LNCaP clone FGC (cell line): ENCODE results near the gene FHL2.

Source experiments
- DNase-seq: peaks from one replicate; pipeline ENCODE4 v3.0.0-alpha.2; 2011; ENCODE audit warnings: low read depth
- H3K4me3 ChIP-seq: 2 replicates; pipeline ENCODE4 v1.5.1; 2011; ENCODE audit warnings: mild to moderate bottlenecking, low read depth, low read length, control low read depth
- TF ChIP-seq, protein P1 (sequence below): IDR thresholded peaks from 2 replicates; pipeline ENCODE4 v1.5.1; 2012; ENCODE audit warnings: mild to moderate bottlenecking; ENCODE audit not compliant: control insufficient read depth, insufficient read depth; ENCODE audit errors: extremely low read depth

FHL2 gene

DNA sequence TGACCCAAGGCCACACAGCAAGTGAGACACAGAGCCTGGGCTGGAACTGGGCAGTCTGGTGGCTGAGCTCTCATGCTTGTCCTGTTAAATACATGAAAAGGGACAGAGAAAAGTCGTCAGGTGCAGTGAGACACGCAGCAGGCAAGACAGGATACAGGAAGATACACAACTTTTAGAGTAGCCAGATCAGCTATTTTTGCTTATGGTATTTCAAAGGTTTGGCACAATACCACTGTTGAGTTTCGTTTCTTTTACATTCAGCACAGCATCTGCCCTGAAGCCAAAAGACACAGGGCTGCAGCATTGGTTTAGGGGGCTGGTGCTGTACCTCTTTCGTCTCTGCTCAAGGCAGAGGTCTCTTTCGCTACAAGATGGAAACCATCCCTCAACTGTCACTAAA, 14.0 kb downstream of the FHL2 start:
- DNase-seq: no peak
- H3K4me3 ChIP-seq: no peak overlapping the region
- TF ChIP-seq, protein P1, sequence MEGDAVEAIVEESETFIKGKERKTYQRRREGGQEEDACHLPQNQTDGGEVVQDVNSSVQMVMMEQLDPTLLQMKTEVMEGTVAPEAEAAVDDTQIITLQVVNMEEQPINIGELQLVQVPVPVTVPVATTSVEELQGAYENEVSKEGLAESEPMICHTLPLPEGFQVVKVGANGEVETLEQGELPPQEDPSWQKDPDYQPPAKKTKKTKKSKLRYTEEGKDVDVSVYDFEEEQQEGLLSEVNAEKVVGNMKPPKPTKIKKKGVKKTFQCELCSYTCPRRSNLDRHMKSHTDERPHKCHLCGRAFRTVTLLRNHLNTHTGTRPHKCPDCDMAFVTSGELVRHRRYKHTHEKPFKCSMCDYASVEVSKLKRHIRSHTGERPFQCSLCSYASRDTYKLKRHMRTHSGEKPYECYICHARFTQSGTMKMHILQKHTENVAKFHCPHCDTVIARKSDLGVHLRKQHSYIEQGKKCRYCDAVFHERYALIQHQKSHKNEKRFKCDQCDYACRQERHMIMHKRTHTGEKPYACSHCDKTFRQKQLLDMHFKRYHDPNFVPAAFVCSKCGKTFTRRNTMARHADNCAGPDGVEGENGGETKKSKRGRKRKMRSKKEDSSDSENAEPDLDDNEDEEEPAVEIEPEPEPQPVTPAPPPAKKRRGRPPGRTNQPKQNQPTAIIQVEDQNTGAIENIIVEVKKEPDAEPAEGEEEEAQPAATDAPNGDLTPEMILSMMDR: no peak

DNA sequence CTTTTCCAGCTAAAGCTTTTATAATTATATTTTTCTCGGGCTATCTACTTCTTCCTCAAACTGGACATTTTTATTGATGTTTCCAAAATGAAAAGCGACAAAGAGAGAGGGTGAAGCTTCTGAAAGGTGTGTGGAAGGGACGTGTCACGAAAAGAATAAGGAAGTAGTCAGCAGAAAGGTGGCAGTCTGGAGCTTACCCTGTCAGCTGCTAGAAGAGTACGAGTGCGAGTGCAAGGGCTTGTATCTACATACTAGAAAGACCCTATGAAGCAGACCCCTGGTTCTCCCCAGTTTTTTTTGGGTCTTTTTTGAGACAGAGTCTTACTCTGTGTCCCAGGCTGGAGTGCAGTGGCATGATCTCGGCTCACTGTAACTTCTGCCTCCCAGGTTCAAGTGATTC, 14.6 kb downstream of the FHL2 start:
- TF ChIP-seq, protein P1: no peak
- DNase-seq: no peak

DNA sequence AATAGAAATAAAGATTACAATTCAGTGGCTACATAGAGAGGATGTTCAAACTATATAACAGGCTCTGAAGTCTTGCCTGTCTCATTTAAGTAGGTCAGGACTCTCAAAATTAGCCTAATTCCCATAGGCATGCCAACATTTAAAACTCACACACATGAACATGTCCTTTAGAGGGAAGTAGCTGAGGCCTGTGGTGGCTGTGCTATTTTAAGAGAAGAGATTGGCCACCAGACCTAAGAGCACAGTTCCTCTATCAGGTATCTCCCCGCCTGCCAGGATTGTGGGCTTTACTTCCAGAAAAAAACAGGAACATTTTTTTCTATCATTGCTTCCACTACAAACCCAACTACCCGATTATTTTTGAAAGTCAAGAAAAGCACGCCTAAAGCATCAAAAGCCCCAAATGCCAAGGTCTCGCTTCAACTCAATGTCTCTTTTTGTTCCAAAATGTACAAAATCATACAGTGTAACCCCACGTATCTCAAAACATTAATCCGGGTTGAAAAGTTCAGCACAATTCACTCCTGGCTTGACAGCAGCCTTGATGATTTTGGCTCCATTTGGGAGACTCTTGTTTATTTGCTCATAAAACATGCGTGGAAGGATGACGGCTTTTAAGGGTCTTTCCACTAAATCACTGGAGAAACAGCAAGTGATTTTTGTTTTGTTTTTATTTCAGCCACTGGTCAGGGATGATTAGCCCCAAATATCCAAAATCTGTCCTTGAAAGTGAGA, 15.3 kb downstream of the FHL2 start:
- no peak for DNase-seq
- TF ChIP-seq, protein P1: no peak
- H3K4me3 ChIP-seq: no peak overlapping the region

More for the DNA sequence above, 14.6 kb downstream of the FHL2 start:
- H3K4me3 ChIP-seq: no peak overlapping the region

DNA sequence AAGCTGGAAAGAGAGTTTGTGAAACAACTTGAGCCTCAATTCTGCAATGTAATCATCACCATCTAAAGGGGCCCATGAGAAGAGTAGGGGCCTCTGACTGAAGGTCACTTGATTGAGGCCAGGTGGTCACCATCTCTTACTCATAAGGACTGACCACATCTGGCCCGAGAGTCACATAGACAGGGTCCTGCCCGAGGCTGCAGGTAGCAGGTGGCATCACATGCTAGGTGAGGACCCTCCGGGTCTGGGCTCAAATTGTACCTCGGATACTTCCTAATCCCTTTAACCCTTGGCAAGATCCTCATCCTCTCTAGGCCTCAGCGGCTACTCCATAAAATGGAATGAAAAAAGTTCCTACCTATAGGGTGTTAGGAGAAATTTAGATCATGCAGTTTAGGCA, 16.7 kb downstream of the FHL2 start:
- H3K4me3 ChIP-seq: no peak overlapping the region
- TF ChIP-seq, protein P1: no peak
- DNase-seq: no peak

DNA sequence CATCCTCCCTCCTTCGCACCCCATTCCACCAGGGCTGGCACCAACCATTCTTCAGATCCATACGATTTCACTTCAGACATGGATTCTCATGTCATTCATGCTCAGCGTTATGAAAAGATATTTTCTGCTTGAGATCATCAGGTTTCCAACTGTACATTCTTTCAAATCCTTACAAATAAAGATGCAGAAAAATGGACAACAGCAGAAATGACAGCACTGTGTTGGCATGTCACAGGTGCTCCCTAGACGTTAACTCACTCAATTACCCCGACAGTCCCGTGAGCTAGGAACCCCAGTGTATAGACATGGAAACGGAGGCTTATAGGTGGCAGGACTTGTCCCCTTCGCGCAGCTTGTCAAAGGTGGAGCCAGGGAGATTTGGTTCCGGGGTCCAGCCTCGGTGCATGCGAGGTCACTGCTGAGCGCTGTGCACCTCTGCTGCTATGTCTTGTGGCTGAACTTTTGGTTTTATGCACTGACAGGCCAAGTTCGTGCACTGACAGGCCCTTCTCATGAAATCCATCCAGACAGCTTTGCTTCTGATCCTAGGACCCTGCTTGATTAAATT, 17.7 kb downstream of the FHL2 start:
- H3K4me3 ChIP-seq: no peak overlapping the region
- no peak for DNase-seq
- TF ChIP-seq, protein P1: no peak

DNA sequence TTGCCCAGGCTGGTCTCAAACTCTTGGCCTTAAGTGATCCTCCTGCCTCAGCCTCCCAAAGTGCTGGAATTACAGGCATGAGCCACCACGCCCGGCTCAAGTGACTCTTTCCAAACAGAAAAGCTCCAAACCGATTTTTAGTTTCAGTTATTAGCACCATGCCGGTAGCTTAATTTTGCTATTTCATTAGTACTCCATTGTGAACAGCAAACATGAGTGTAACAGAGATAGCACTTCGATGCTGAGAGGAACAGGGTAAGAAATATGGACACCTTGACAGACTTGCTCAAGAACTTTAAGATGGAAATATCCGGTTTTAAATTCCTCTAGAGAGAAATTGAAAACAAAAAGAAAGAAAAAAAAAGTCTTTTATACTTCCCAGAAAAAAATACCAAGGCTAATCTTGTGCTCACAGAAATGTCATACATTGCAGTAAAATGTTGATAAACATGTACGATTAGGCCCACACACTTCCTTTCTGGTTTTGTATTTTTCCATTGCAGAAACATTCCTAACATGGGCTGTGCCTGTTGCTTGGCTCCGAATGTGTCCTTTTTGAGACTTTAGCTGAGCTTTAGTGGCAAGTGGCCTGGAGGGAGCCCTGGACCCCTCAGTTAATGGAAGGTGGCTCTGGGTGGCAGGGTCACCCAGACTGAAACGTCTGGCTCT, 18.3 kb downstream of the FHL2 start:
- no peak for DNase-seq
- H3K4me3 ChIP-seq: no peak overlapping the region
- TF ChIP-seq, protein P1: no peak

DNA sequence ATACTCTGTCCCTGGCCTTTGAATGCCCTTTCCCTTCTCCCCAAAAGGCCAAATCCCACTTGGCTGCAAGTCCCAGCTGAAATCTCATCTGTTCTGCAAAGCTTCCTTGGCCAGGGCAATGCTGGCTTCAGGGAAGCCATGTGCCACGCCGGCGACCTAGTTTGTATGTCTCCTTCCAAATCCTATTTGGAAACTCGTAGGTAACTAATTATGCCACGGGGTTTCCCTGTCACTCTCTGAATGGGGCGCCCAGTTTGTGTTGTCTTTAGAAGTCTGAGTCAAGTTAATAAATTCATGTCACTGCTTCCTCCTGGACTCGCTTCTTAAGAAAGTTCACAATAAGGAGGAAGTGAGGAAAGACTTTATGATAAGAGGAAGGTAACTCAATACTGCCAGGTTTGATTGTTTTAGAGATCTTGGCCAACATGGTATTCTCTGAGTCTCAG, 19.1 kb downstream of the FHL2 start:
- DNase-seq: peak; percentile 48
- TF ChIP-seq, protein P1: no peak
- no peak overlapping the region for H3K4me3 ChIP-seq
